Mucosa of rectum (tissue), 2 donors: ENCODE measurements around the gene USP26.
"Not testable (repeated sequence)": the region's sequence is repeated elsewhere in the genome, so short reads cannot be mapped to it uniquely, and the experiment has no call there.

Experiments used
- H3K27ac ChIP-seq, 2 donors: one replicate each; pipeline ENCODE4 v1.7.0; 2013; ENCODE audit warnings: inconsistent platforms in 2 of 2, low read depth in 2 of 2, low read length in 2 of 2
- H3K27me3 ChIP-seq, 2 donors: one replicate each; pipeline ENCODE4 v1.7.0; 2013; ENCODE audit warnings: low read length in 2 of 2; ENCODE audit not compliant: control insufficient read depth in 2 of 2, insufficient read depth in 2 of 2
- H3K36me3 ChIP-seq, 2 donors: one replicate each; pipeline ENCODE4 v1.7.0; 2013; ENCODE audit warnings: low read length in 2 of 2; ENCODE audit not compliant: control insufficient read depth in 2 of 2, insufficient read depth in 2 of 2
- H3K4me1 ChIP-seq, 2 donors: one replicate each; pipeline ENCODE4 v1.7.0; 2013; ENCODE audit warnings: low read length in 2 of 2, mild to moderate bottlenecking in 1 of 2; ENCODE audit not compliant: control insufficient read depth in 2 of 2, insufficient read depth in 2 of 2
- H3K4me3 ChIP-seq, 2 donors: one replicate each; pipeline ENCODE4 v1.7.0; 2013; ENCODE audit warnings: low read length in 2 of 2
- H3K9ac ChIP-seq, 2 donors: one replicate each; pipeline ENCODE4 v1.7.0; 2013; ENCODE audit warnings: low read length in 2 of 2, low read depth in 1 of 2, mild to moderate bottlenecking in 1 of 2
- H3K9me3 ChIP-seq, 2 donors: one replicate each; pipeline ENCODE4 v1.7.0; 2013; ENCODE audit warnings: low read length in 2 of 2; ENCODE audit not compliant: control insufficient read depth in 2 of 2
- donor health status: healthy.
- donor health status: Normal muscosa, but diverticular disease.

The USP26 gene

GRCh38 chrX:133097031-133097430 is at the start of gene USP26:
TSS of gene USP26 (minus strand) at chrX:133097109. CDS start at chrX:133028220, 68,889 bp downstream.
- Histone ChIP-seq H3K4me1 (no peaks in the 10 kb centered on the region), H3K27me3 (peaks cover 0 to 2% of the 10 kb centered on the region in 2 donors), H3K4me3 (no peak within 1 kb of the TSS), H3K36me3 (no peaks in the 10 kb centered on the region), H3K27ac (no peak within 1 kb of the TSS), H3K9ac (no peak within 1 kb of the TSS), H3K9me3 (no peaks in the 10 kb centered on the region)

GRCh38 chrX:133134282-133134681 is 37.4 kb upstream of the USP26 start:
- Histone ChIP-seq H3K27me3 (no peaks in the 10 kb centered on the region), H3K9me3 (no peaks in the 10 kb centered on the region), H3K4me1 (no peaks in the 10 kb centered on the region), H3K9ac (no peak overlapping the region), H3K27ac (no peak overlapping the region), H3K4me3 (no peak overlapping the region), H3K36me3 (no peaks in the 10 kb centered on the region)

GRCh38 chrX:133120406-133120805 is 23.5 kb upstream of the USP26 start:
- H3K27ac ChIP-seq, result no peak overlapping the region

GRCh38 chrX:133094098-133094731 is 2.7 kb downstream of the USP26 start:
- Histone ChIP-seq H3K4me1 (no peaks in the 10 kb centered on the region), H3K27ac (peak overlapping the region in 1 of 2 donors; percentile 11), H3K4me3 (peak overlapping the region in 1 of 2 donors; percentile 14), H3K36me3 (no peaks in the 10 kb centered on the region), H3K9ac (peak overlapping the region in 1 of 2 donors; percentile 31), H3K27me3 (peaks cover 0 to 5% of the 10 kb centered on the region in 2 donors), H3K9me3 (no peaks in the 10 kb centered on the region)

More at GRCh38 chrX:133120406-133120805, 23.5 kb upstream of the USP26 start:
- Histone ChIP-seq H3K4me3 (no peak overlapping the region), H3K9ac (no peak overlapping the region), H3K9me3 (no peaks in the 10 kb centered on the region), H3K36me3 (no peaks in the 10 kb centered on the region), H3K27me3 (no peaks in the 10 kb centered on the region), H3K4me1 (no peaks in the 10 kb centered on the region)

GRCh38 chrX:133090236-133090809 is 6.6 kb downstream of the USP26 start:
- no peak overlapping the region for H3K4me3 ChIP-seq
- no peaks in the 10 kb centered on the region for H3K9me3 ChIP-seq
- H3K36me3 ChIP-seq, result no peaks in the 10 kb centered on the region
- H3K9ac ChIP-seq, result no peak overlapping the region
- no peaks in the 10 kb centered on the region for H3K4me1 ChIP-seq
- H3K27me3 ChIP-seq, result peaks cover 3 to 5% of the 10 kb centered on the region in 2 donors
- H3K27ac ChIP-seq, result no peak overlapping the region

GRCh38 chrX:133089411-133089810 is 7.5 kb downstream of the USP26 start:
- Histone ChIP-seq H3K9me3 (no peaks in the 10 kb centered on the region), H3K4me3 (no peak overlapping the region), H3K9ac (no peak overlapping the region), H3K27me3 (peaks cover 3% of the 10 kb centered on the region in 2 donors), H3K36me3 (no peaks in the 10 kb centered on the region), H3K4me1 (no peaks in the 10 kb centered on the region), H3K27ac (no peak overlapping the region)

- H3K36me3 ChIP-seq, result no peaks in the 10 kb centered on the region
- H3K27me3 ChIP-seq, result peaks cover 3% of the 10 kb centered on the region in 2 donors
- no peak overlapping the region for H3K4me3 ChIP-seq
- H3K9me3 ChIP-seq, result no peaks in the 10 kb centered on the region
- no peaks in the 10 kb centered on the region for H3K4me1 ChIP-seq
- H3K27ac ChIP-seq, result no peak overlapping the region
- no peak overlapping the region for H3K9ac ChIP-seq
These were observed 11.1 kb downstream of the USP26 start for GRCh38 chrX:133085785-133086184.

- not testable (repeated sequence) for H3K9me3 ChIP-seq, H3K27me3 ChIP-seq, H3K27ac ChIP-seq, H3K4me1 ChIP-seq, H3K9ac ChIP-seq, H3K4me3 ChIP-seq, H3K36me3 ChIP-seq
These were observed 11.9 kb downstream of the USP26 start for GRCh38 chrX:133085056-133085455.

GRCh38 chrX:133083899-133084298 is 13.0 kb downstream of the USP26 start:
- Histone ChIP-seq H3K36me3 (no peaks in the 10 kb centered on the region), H3K27ac (no peak overlapping the region), H3K9ac (no peak overlapping the region), H3K4me1 (no peaks in the 10 kb centered on the region), H3K9me3 (no peaks in the 10 kb centered on the region), H3K4me3 (no peak overlapping the region), H3K27me3 (peaks cover 0 to 3% of the 10 kb centered on the region in 2 donors)

- Histone ChIP-seq H3K27me3 (no peaks in the 10 kb centered on the region), H3K4me1 (no peaks in the 10 kb centered on the region), H3K27ac (no peak overlapping the region), H3K36me3 (no peaks in the 10 kb centered on the region), H3K4me3 (no peak overlapping the region), H3K9ac (no peak overlapping the region), H3K9me3 (no peaks in the 10 kb centered on the region)
These were observed 14.9 kb downstream of the USP26 start for GRCh38 chrX:133081990-133082389.
